ENCODE results near the gene CADPS2.
A peak's percentile ranks its signal among the peaks of the same experiment; 100 is the strongest.
"Not testable (repeated sequence)": the region's sequence is repeated elsewhere in the genome, so short reads cannot be mapped to it uniquely, and the experiment has no call there.

CADPS2 gene

GRCh38 chr7:122849957-122850328, 36.3 kb downstream of the CADPS2 start:
- Histone ChIP-seq H3K9me3 (ENCODE audit: insufficient read depth, low read depth, low read length) (no peaks in the 10 kb centered on the region), H3K36me3 (ENCODE audit: insufficient read depth, low read length) (no peaks in the 10 kb centered on the region), H3K27ac (ENCODE audit: low read depth, low read length) (no peak overlapping the region), H3K4me1 (ENCODE audit: insufficient read depth, low read length) (peaks cover 11% of the 10 kb centered on the region; the same call in 1 of the 2 replicates), H3K4me3 (ENCODE audit: low read length) (no peak overlapping the region), H3K9ac (ENCODE audit: low read depth, low read length) (no peak overlapping the region), H3K27me3 (ENCODE audit: insufficient read depth, low read length) (no peaks in the 10 kb centered on the region)
- 95% methylated on average over 3 of the region's 3 CpGs for WGBS

GRCh38 chr7:122849322-122849956, 36.8 kb downstream of the CADPS2 start:
- WGBS, result 99% methylated on average over 3 of the region's 4 CpGs
- Histone ChIP-seq H3K27ac (ENCODE audit: low read depth, low read length) (no peak overlapping the region), H3K4me3 (ENCODE audit: low read length) (no peak overlapping the region), H3K27me3 (ENCODE audit: insufficient read depth, low read length) (no peaks in the 10 kb centered on the region), H3K9me3 (ENCODE audit: insufficient read depth, low read depth, low read length) (no peaks in the 10 kb centered on the region), H3K36me3 (ENCODE audit: insufficient read depth, low read length) (no peaks in the 10 kb centered on the region), H3K9ac (ENCODE audit: low read depth, low read length) (no peak overlapping the region), H3K4me1 (ENCODE audit: insufficient read depth, low read length) (peaks cover 11% of the 10 kb centered on the region; the same call in 1 of the 2 replicates)

GRCh38 chr7:122847871-122848473, 38.3 kb downstream of the CADPS2 start:
- WGBS, result 65% methylated on average over 3 of the region's 3 CpGs
- Histone ChIP-seq H3K9ac (ENCODE audit: low read depth, low read length) (no peak overlapping the region), H3K27me3 (ENCODE audit: insufficient read depth, low read length) (no peaks in the 10 kb centered on the region), H3K36me3 (ENCODE audit: insufficient read depth, low read length) (no peaks in the 10 kb centered on the region), H3K4me3 (ENCODE audit: low read length) (no peak overlapping the region), H3K27ac (ENCODE audit: low read depth, low read length) (no peak overlapping the region), H3K4me1 (ENCODE audit: insufficient read depth, low read length) (peaks cover 17% of the 10 kb centered on the region; the same call in 1 of the 2 replicates), H3K9me3 (ENCODE audit: insufficient read depth, low read depth, low read length) (no peaks in the 10 kb centered on the region)

GRCh38 chr7:122846591-122846990, 39.7 kb downstream of the CADPS2 start:
- Histone ChIP-seq H3K4me3 (ENCODE audit: low read length) (no peak overlapping the region), H3K27ac (ENCODE audit: low read depth, low read length) (no peak overlapping the region), H3K27me3 (ENCODE audit: insufficient read depth, low read length) (no peaks in the 10 kb centered on the region), H3K9ac (ENCODE audit: low read depth, low read length) (no peak overlapping the region), H3K9me3 (ENCODE audit: insufficient read depth, low read depth, low read length) (no peaks in the 10 kb centered on the region), H3K36me3 (ENCODE audit: insufficient read depth, low read length) (no peaks in the 10 kb centered on the region), H3K4me1 (ENCODE audit: insufficient read depth, low read length) (peaks cover 17% of the 10 kb centered on the region; the same call in 1 of the 2 replicates)
- WGBS, result 91% methylated on average over 2 of the region's 2 CpGs

GRCh38 chr7:122845286-122845685, 41.0 kb downstream of the CADPS2 start:
- Histone ChIP-seq H3K27ac (ENCODE audit: low read depth, low read length) (no peak overlapping the region), H3K4me1 (ENCODE audit: insufficient read depth, low read length) (peaks cover 17% of the 10 kb centered on the region; the same call in 1 of the 2 replicates), H3K27me3 (ENCODE audit: insufficient read depth, low read length) (no peaks in the 10 kb centered on the region), H3K36me3 (ENCODE audit: insufficient read depth, low read length) (no peaks in the 10 kb centered on the region), H3K4me3 (ENCODE audit: low read length) (no peak overlapping the region), H3K9ac (ENCODE audit: low read depth, low read length) (no peak overlapping the region), H3K9me3 (ENCODE audit: insufficient read depth, low read depth, low read length) (no peaks in the 10 kb centered on the region)
- WGBS, result 89% methylated on average over 3 of the region's 3 CpGs

- no peak overlapping the region for H3K27ac ChIP-seq (ENCODE audit: low read depth, low read length)
Measured at GRCh38 chr7:122844191-122844988, 41.9 kb downstream of the CADPS2 start.

GRCh38 chr7:122842971-122843370, 43.3 kb downstream of the CADPS2 start:
- Histone ChIP-seq H3K27me3 (ENCODE audit: insufficient read depth, low read length) (no peaks in the 10 kb centered on the region), H3K4me3 (ENCODE audit: low read length) (no peak overlapping the region), H3K9me3 (ENCODE audit: insufficient read depth, low read depth, low read length) (no peaks in the 10 kb centered on the region), H3K36me3 (ENCODE audit: insufficient read depth, low read length) (no peaks in the 10 kb centered on the region), H3K4me1 (ENCODE audit: insufficient read depth, low read length) (peaks cover 8% of the 10 kb centered on the region; the same call in 1 of the 2 replicates), H3K9ac (ENCODE audit: low read depth, low read length) (no peak overlapping the region), H3K27ac (ENCODE audit: low read depth, low read length) (no peak overlapping the region)
- WGBS, result no CpG with 5 or more reads among the region's 1 CpG

More at GRCh38 chr7:122844191-122844988, 41.9 kb downstream of the CADPS2 start:
- H3K9me3 ChIP-seq (ENCODE audit: insufficient read depth, low read depth, low read length), result no peaks in the 10 kb centered on the region
- no peaks in the 10 kb centered on the region for H3K36me3 ChIP-seq (ENCODE audit: insufficient read depth, low read length)
- H3K4me3 ChIP-seq (ENCODE audit: low read length), result no peak overlapping the region
- WGBS, result 100% methylated on average over 3 of the region's 3 CpGs
- H3K4me1 ChIP-seq (ENCODE audit: insufficient read depth, low read length), result peaks cover 17% of the 10 kb centered on the region; the same call in 1 of the 2 replicates
- H3K9ac ChIP-seq (ENCODE audit: low read depth, low read length), result no peak overlapping the region
- no peaks in the 10 kb centered on the region for H3K27me3 ChIP-seq (ENCODE audit: insufficient read depth, low read length)

GRCh38 chr7:122836286-122836685, 50.0 kb downstream of the CADPS2 start:
- not testable (repeated sequence) for H3K36me3 ChIP-seq (ENCODE audit: insufficient read depth, low read length)

GRCh38 chr7:122834571-122834942, 51.7 kb downstream of the CADPS2 start:
- H3K9me3 ChIP-seq (ENCODE audit: insufficient read depth, low read depth, low read length), result not testable (repeated sequence)

More at GRCh38 chr7:122836286-122836685, 50.0 kb downstream of the CADPS2 start:
- not testable (repeated sequence) for H3K4me3 ChIP-seq (ENCODE audit: low read length); H3K27me3 ChIP-seq (ENCODE audit: insufficient read depth, low read length); H3K9me3 ChIP-seq (ENCODE audit: insufficient read depth, low read depth, low read length); H3K4me1 ChIP-seq (ENCODE audit: insufficient read depth, low read length); H3K27ac ChIP-seq (ENCODE audit: low read depth, low read length); H3K9ac ChIP-seq (ENCODE audit: low read depth, low read length)
- 93% methylated on average over 2 of the region's 2 CpGs for WGBS

GRCh38 chr7:122833888-122834570, 52.2 kb downstream of the CADPS2 start:
- Histone ChIP-seq H3K27ac (ENCODE audit: low read depth, low read length) (peak overlapping the region; percentile 31; the same call in 1 of the 2 replicates), H3K27me3 (ENCODE audit: insufficient read depth, low read length) (no peaks in the 10 kb centered on the region), H3K9me3 (ENCODE audit: insufficient read depth, low read depth, low read length) (no peaks in the 10 kb centered on the region)

More at GRCh38 chr7:122834571-122834942, 51.7 kb downstream of the CADPS2 start:
- 21% methylated on average over 9 of the region's 9 CpGs for WGBS
- not testable (repeated sequence) for H3K4me1 ChIP-seq (ENCODE audit: insufficient read depth, low read length); H3K27me3 ChIP-seq (ENCODE audit: insufficient read depth, low read length); H3K36me3 ChIP-seq (ENCODE audit: insufficient read depth, low read length)
- Histone ChIP-seq H3K4me3 (ENCODE audit: low read length) (peak overlapping the region; percentile 48), H3K9ac (ENCODE audit: low read depth, low read length) (peak overlapping the region; percentile 66), H3K27ac (ENCODE audit: low read depth, low read length) (peak overlapping the region; percentile 31; the same call in 1 of the 2 replicates)

More at GRCh38 chr7:122833888-122834570, 52.2 kb downstream of the CADPS2 start:
- H3K36me3 ChIP-seq (ENCODE audit: insufficient read depth, low read length), result no peaks in the 10 kb centered on the region
- H3K9ac ChIP-seq (ENCODE audit: low read depth, low read length), result peak overlapping the region; percentile 66
- 64% methylated on average over 10 of the region's 10 CpGs for WGBS
- peak overlapping the region; percentile 48 for H3K4me3 ChIP-seq (ENCODE audit: low read length)
- peaks cover 6% of the 10 kb centered on the region for H3K4me1 ChIP-seq (ENCODE audit: insufficient read depth, low read length)

All from HUES64 (cell line).